GM21786 (cell line): ENCODE data around the gene LGALS14.
"Not testable (repeated sequence)": the region's sequence is repeated elsewhere in the genome, so short reads cannot be mapped to it uniquely, and the experiment has no call there.

ENCODE experiments used
- ATAC-seq: cut with Tn5 transposase; IDR thresholded peaks from one replicate; pipeline ENCODE4 v1.9.1; 2021; ENCODE audit not compliant: unreplicated experiment

LGALS14 gene

GRCh38 chr19:39704181-39705044 lies at the start of gene LGALS14:
Gene LGALS14 (plus strand): TSS chr19:39704481. CDS start chr19:39704529, 48 bp downstream.
- no peak for ATAC-seq

GRCh38 chr19:39655613-39656012 lies 48.7 kb upstream of the LGALS14 start, which contains the start of gene LGALS16:
Gene LGALS16 (plus strand): TSS chr19:39655913. CDS start chr19:39655962, 49 bp downstream.
- ATAC-seq = no peak

- ATAC-seq = no peak
Observed at GRCh38 chr19:39659791-39660190, 44.5 kb upstream of the LGALS14 start.

DNA sequence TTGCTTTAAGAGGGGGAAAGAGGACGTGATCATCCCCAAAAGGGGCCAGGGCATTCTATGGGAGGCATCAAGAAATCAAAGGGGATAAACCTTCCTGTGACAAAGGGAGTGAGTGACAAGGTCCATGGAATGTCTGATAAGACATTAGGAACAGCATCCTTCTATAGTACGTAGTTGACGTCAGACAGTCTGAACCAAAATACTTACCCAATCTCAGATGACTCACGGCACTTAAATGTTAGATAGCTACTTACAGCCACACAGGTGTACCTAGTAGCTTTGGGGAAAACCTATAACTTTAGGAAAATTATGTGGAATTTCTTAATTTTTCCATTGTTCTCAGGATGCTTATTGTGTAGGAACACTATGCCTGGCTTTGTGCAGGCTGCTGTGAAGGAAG lies 43.6 kb upstream of the LGALS14 start:
- ATAC-seq = no peak

GRCh38 chr19:39661565-39661964 lies 42.7 kb upstream of the LGALS14 start:
- ATAC-seq = no peak

DNA sequence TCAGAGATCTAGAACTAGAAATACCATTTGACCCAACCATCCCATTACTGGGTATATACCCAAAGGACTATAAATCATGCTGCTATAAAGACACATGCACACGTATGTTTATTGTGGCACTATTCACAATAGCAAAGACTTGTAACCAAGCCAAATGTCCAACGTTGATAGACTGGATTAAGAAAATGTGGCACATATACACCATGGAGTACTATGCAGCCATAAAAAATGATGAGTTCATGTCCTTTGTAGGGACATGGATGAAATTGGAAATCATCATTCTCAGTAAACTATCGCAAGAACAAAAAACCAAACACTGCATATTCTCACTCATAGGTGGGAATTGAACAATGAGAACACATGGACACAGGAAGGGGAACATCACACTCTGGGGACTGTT lies 34.4 kb upstream of the LGALS14 start:
- not testable (repeated sequence) for ATAC-seq

GRCh38 chr19:39670998-39671397 lies 33.3 kb upstream of the LGALS14 start:
- ATAC-seq = no peak

GRCh38 chr19:39671739-39672363 lies 32.4 kb upstream of the LGALS14 start:
- ATAC-seq = no peak

GRCh38 chr19:39672473-39672872 lies 31.8 kb upstream of the LGALS14 start:
- no peak for ATAC-seq

- ATAC-seq = not testable (repeated sequence)
Observed at GRCh38 chr19:39673862-39674261, 30.4 kb upstream of the LGALS14 start.

DNA sequence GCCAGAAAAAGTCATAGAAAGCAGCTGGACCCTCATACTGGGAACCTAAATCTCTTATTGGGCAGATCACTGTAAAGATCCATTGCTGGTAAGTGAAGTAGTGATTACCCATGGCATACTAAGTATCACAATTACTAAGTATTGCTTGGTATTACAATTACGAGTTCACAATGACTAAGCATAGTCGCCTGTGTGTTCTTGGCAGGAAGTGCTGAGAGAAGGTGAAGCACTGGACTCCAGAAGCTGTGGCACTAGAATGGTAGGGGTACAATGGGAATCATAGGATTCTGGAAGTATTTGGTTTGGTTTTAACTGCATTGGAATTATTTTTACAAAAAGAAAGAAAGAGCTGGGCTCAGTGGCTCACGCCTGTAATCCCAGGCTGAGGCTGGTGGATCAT lies 28.3 kb upstream of the LGALS14 start:
- ATAC-seq = no peak

GRCh38 chr19:39677961-39678889 lies 26.1 kb upstream of the LGALS14 start:
- ATAC-seq = no peak

DNA sequence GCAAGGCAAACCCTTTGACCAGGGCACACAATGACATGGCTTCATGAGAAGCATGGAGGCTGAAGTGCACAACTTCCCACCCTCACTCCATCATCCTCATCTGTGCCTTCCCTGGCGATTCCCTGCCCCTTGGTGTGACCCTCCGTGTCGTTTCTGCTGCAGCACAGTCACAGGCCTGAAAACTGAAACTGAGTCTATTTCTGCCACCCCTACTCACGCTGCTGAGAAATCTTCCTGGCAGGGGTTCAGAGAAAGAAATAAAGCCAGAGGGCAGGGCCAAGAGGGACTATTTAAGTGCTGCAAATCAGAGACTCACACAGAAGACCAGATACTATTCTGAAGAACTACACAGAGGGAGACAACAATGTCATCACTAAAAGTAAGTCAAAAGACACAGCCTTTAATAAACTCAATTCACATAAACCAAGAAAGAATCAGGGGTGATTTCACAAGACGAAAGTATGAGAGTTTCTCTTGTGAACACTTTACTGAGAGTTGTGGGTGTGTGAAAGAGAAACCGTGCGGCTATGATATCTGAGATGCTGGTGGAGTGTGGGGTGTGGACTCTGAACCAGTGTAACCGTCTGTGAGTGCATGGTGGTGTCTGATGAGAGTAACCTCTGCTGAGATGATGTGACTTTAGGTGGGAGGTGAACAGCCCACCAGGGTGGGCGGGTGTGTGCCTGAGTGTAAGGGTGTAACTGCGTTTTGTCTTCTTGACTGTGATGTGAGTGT lies 25.1 kb upstream of the LGALS14 start:
- peak; percentile 61 for ATAC-seq

- ATAC-seq = peak; percentile 2
Observed at GRCh38 chr19:39679791-39680168, 24.5 kb upstream of the LGALS14 start.

GRCh38 chr19:39680593-39680992 lies 23.7 kb upstream of the LGALS14 start:
- no peak for ATAC-seq

DNA sequence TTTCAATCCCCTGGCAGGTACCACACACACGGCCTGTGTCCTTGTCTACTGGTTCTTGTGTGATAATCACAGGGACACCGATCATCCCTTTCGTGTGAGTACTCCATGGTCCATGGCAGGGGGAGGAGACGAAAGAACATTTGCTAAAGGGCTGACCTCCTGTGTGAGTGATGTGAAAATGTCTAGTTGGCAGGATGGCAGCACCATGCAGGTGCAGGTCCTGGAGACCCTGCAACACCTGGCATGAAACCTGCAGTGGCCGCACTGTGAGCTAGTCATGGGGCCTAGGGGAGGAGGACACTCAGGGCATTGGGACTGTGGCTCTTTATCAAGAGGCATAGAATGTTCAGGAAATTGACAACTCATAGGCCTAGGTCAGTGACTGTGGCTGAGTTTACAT lies 22.9 kb upstream of the LGALS14 start:
- no peak for ATAC-seq

DNA sequence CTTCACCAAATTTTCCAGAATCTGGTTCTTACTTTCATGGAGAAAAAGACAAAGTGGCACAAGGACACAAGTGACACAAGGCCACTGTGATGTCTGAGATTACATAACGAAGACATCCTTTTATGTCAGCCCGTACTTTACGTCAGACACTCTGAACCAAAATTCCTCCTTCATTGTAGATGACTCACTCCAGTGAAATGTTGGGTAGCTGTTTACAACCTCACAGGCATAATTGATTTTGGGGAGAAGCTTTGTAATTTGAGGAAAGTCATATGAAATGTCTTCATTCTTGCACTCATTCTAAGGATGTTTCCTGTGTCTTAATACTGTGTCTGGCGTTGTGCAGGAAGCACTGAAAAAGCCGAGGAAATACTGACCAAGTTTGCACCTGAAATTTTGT lies 20.0 kb upstream of the LGALS14 start:
- no peak for ATAC-seq

DNA sequence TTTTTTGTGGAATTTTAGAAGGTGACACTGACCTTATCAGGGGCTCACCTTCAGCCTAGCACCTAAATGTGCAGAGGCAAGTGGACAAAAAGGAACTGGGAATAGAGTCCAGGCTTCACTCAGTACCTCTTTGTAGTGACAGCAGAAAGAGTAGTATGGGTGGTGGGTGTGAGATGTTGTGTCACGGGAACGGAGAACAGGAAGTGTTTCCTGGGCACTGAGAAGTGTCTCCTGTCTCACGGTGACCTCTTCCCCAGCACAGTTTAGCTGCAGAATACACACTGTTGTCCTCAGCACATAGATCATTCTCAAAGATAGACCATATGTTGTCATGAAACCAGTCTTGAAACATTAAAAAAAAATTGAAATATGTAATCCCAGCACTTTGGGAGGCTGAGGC lies 17.5 kb upstream of the LGALS14 start:
- ATAC-seq = no peak

- ATAC-seq = not testable (repeated sequence)
Observed at GRCh38 chr19:39688637-39689036, 15.6 kb upstream of the LGALS14 start.

- ATAC-seq = no peak
Observed at GRCh38 chr19:39692166-39692565, 12.1 kb upstream of the LGALS14 start.

- no peak for ATAC-seq
Observed at GRCh38 chr19:39692822-39693221, 11.5 kb upstream of the LGALS14 start.
